ENCODE data around the gene WWTR1.

WWTR1 gene

DNA sequence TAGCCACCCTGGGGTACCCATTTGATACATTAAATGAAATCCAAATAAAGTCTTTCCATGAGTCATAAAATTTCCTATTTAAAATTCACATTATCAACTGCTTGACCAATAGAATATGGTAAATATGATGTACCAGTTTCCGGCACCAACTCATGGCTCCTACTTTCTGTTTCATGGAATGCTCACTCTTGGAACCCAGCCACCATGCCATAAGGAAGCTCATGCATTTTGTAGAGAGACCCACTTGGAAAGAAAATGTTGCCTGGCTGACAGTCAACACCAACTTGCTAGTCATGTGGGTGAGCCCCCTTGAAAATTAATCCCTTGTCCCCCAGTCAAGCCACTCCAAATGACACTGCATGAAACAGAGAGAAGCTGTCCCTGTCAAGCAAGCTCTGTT, 57.2 kb downstream of the WWTR1 start:
- Histone ChIP-seq H3K9ac (ENCODE audit: low read length) (no peak overlapping the region), H2AFZ (ENCODE audit: low read length) (no peak overlapping the region), H3K4me3 (ENCODE audit: low read depth, low read length, poor library complexity, severe bottlenecking) (no peak overlapping the region), H3F3A (ENCODE audit: insufficient read depth, low read length) (no peaks in the 10 kb centered on the region), H3K4me1 (ENCODE audit: insufficient read depth, low read length, severe bottlenecking) (no peaks in the 10 kb centered on the region), H3K27ac (ENCODE audit: low read depth, low read length, poor library complexity, severe bottlenecking) (no peak overlapping the region), H3K9me2 (ENCODE audit: low read depth, low read length) (no peaks in the 10 kb centered on the region), H3K36me3 (ENCODE audit: insufficient read depth, low read length) (no peaks in the 10 kb centered on the region), H3K27me3 (ENCODE audit: insufficient read depth, low read length) (no peaks in the 10 kb centered on the region), H3K79me2 (ENCODE audit: insufficient read depth, low read length) (no peaks in the 10 kb centered on the region), H3K9me3 (ENCODE audit: low read length) (no peaks in the 10 kb centered on the region), H4K20me1 (ENCODE audit: insufficient read depth, low read length) (no peaks in the 10 kb centered on the region), H3K4me2 (ENCODE audit: low read length) (no peak overlapping the region)
- no peak for TF ChIP-seq EZH2 (IDR thresholded peaks at IDR 0.05; ENCODE audit: borderline replicate concordance, low read length)
- TF ChIP-seq, protein P1, sequence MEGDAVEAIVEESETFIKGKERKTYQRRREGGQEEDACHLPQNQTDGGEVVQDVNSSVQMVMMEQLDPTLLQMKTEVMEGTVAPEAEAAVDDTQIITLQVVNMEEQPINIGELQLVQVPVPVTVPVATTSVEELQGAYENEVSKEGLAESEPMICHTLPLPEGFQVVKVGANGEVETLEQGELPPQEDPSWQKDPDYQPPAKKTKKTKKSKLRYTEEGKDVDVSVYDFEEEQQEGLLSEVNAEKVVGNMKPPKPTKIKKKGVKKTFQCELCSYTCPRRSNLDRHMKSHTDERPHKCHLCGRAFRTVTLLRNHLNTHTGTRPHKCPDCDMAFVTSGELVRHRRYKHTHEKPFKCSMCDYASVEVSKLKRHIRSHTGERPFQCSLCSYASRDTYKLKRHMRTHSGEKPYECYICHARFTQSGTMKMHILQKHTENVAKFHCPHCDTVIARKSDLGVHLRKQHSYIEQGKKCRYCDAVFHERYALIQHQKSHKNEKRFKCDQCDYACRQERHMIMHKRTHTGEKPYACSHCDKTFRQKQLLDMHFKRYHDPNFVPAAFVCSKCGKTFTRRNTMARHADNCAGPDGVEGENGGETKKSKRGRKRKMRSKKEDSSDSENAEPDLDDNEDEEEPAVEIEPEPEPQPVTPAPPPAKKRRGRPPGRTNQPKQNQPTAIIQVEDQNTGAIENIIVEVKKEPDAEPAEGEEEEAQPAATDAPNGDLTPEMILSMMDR (IDR thresholded peaks at IDR 0.05; ENCODE audit: low read length), result no peak

DNA sequence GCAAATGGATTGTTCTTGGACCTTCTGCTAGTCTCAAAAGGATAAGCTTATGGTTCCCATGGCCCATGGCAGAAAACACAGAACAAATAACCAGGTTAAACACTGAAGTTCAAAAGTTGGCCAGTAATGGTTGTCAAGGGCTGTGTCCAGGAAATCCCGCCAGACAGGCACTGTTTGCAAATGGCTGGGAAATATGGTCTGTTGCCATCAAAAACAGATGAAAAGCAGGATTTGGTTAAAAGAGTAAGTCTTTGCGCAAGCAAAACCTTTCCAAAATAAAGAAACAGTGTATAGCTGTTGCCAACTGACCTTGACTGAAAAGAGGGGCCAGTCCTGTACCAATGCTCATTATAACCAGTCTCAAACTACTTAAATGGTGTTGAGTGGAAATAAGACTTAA, 58.6 kb downstream of the WWTR1 start:
- H3K27ac ChIP-seq (ENCODE audit: low read depth, low read length, poor library complexity, severe bottlenecking), result no peak overlapping the region
- no peak overlapping the region for H3K9ac ChIP-seq (ENCODE audit: low read length)
- H3K9me3 ChIP-seq (ENCODE audit: low read length), result no peaks in the 10 kb centered on the region
- H4K20me1 ChIP-seq (ENCODE audit: insufficient read depth, low read length), result no peaks in the 10 kb centered on the region
- H2AFZ ChIP-seq (ENCODE audit: low read length), result no peak overlapping the region
- H3K79me2 ChIP-seq (ENCODE audit: insufficient read depth, low read length), result no peaks in the 10 kb centered on the region
- H3F3A ChIP-seq (ENCODE audit: insufficient read depth, low read length), result no peaks in the 10 kb centered on the region
- H3K4me3 ChIP-seq (ENCODE audit: low read depth, low read length, poor library complexity, severe bottlenecking), result no peak overlapping the region
- no peaks in the 10 kb centered on the region for H3K36me3 ChIP-seq (ENCODE audit: insufficient read depth, low read length)
- no peaks in the 10 kb centered on the region for H3K9me2 ChIP-seq (ENCODE audit: low read depth, low read length)
- H3K4me1 ChIP-seq (ENCODE audit: insufficient read depth, low read length, severe bottlenecking), result no peaks in the 10 kb centered on the region
- H3K27me3 ChIP-seq (ENCODE audit: insufficient read depth, low read length), result no peaks in the 10 kb centered on the region
- TF ChIP-seq, protein P1 (IDR thresholded peaks at IDR 0.05; ENCODE audit: low read length), result no peak
- no peak for TF ChIP-seq EZH2 (IDR thresholded peaks at IDR 0.05; ENCODE audit: borderline replicate concordance, low read length)
- no peak overlapping the region for H3K4me2 ChIP-seq (ENCODE audit: low read length)

DNA sequence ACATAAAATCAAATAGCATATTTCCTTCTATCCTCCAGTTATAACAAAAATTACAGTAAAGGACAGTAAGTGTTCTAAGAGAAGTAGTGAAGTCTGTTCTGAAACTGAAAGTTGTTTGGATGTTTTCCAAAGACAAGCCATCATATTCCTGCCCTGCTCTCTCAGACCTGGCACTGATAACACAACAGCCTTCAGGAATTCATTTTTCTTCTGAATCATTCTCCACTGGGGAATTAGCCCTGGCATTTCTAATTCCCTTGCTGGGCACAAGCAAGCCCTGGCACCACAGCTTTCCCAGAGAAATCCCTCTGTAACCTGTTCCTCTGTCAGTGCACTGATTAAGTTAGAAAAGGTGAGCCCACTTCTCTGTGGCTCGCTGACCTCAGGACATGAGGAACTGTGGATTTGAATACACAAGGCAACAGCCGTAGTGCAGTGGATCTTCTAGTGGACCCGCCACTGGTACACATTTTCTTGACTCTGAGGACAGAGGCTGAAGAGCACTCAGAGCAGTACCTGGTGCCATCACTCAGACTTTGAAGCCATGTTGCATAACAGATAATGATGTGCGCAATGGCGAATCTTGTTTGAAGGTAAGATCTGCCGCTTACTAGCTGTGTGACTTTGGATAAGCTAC, 61.6 kb downstream of the WWTR1 start:
- no peaks in the 10 kb centered on the region for H3K79me2 ChIP-seq (ENCODE audit: insufficient read depth, low read length)
- no peak overlapping the region for H3K4me2 ChIP-seq (ENCODE audit: low read length)
- no peaks in the 10 kb centered on the region for H4K20me1 ChIP-seq (ENCODE audit: insufficient read depth, low read length)
- no peaks in the 10 kb centered on the region for H3K9me2 ChIP-seq (ENCODE audit: low read depth, low read length)
- H3K27me3 ChIP-seq (ENCODE audit: insufficient read depth, low read length), result no peaks in the 10 kb centered on the region
- no peaks in the 10 kb centered on the region for H3K4me1 ChIP-seq (ENCODE audit: insufficient read depth, low read length, severe bottlenecking)
- H3K27ac ChIP-seq (ENCODE audit: low read depth, low read length, poor library complexity, severe bottlenecking), result no peak overlapping the region
- H3K9ac ChIP-seq (ENCODE audit: low read length), result no peak overlapping the region
- H3K36me3 ChIP-seq (ENCODE audit: insufficient read depth, low read length), result no peaks in the 10 kb centered on the region
- H3K4me3 ChIP-seq (ENCODE audit: low read depth, low read length, poor library complexity, severe bottlenecking), result no peak overlapping the region
- no peaks in the 10 kb centered on the region for H3F3A ChIP-seq (ENCODE audit: insufficient read depth, low read length)
- TF ChIP-seq, protein P1 (IDR thresholded peaks at IDR 0.05; ENCODE audit: low read length), result no peak
- TF ChIP-seq EZH2 (IDR thresholded peaks at IDR 0.05; ENCODE audit: borderline replicate concordance, low read length), result no peak
- H3K9me3 ChIP-seq (ENCODE audit: low read length), result no peaks in the 10 kb centered on the region
- no peak overlapping the region for H2AFZ ChIP-seq (ENCODE audit: low read length)

All from OCI-LY1 (cell line).